ENCODE results near the gene CBY2.
"Not testable (repeated sequence)": the region's sequence is repeated elsewhere in the genome, so short reads cannot be mapped to it uniquely, and the experiment has no call there.

DNA sequence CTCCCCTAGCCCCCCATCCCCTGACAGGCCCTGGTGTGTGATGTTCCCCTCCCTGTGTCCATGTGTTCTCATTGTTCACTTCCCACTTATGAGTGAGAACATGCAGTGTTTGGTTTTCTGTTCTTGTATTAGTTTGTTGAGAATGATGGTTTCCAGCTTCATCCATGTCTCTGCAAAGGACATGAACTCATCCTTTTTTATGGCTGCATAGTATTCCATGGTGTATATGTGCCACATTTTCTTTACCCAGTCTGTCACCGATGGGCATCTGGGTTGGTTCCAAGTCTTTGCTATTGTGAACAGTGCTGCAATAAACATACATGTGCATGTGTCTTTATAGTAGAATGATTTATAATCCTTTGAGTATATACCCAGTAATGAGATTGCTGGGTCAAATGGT lies 39.2 kb upstream of the CBY2 start:
- TF ChIP-seq, protein P1, sequence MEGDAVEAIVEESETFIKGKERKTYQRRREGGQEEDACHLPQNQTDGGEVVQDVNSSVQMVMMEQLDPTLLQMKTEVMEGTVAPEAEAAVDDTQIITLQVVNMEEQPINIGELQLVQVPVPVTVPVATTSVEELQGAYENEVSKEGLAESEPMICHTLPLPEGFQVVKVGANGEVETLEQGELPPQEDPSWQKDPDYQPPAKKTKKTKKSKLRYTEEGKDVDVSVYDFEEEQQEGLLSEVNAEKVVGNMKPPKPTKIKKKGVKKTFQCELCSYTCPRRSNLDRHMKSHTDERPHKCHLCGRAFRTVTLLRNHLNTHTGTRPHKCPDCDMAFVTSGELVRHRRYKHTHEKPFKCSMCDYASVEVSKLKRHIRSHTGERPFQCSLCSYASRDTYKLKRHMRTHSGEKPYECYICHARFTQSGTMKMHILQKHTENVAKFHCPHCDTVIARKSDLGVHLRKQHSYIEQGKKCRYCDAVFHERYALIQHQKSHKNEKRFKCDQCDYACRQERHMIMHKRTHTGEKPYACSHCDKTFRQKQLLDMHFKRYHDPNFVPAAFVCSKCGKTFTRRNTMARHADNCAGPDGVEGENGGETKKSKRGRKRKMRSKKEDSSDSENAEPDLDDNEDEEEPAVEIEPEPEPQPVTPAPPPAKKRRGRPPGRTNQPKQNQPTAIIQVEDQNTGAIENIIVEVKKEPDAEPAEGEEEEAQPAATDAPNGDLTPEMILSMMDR (IDR thresholded peaks at IDR 0.05; ENCODE audit: low read length): not testable (repeated sequence)
- TF ChIP-seq EZH2 (IDR thresholded peaks at IDR 0.05; ENCODE audit: borderline replicate concordance, low read length): not testable (repeated sequence)
